OCI-LY1 (cell line): ENCODE measurements around the gene PTPRD.

Experiments
- H2AFZ ChIP-seq: fragments of 200-600 bp; sonication (generic), shearing (Covaris generic); 2 replicates; pipeline ENCODE4 v1.6.0; 2014; ENCODE audit warnings: antibody characterized with exemption, mild to moderate bottlenecking, low read length
- H3F3A ChIP-seq: fragments of 200-600 bp; sonication (generic), shearing (Covaris generic); 2 replicates; pipeline ENCODE4 v1.6.0; 2014; ENCODE audit warnings: mild to moderate bottlenecking, antibody characterized with exemption, low read length, moderate library complexity; ENCODE audit not compliant: insufficient read depth
- H3K27ac ChIP-seq: fragments of 200-600 bp; sonication (generic); 2 replicates; pipeline ENCODE4 v1.5.1; 2014; ENCODE audit warnings: low read length, mixed run types, mild to moderate bottlenecking, low read depth; ENCODE audit not compliant: poor library complexity, severe bottlenecking
- H3K27me3 ChIP-seq: fragments of 200-600 bp; sonication (generic); 2 replicates; pipeline ENCODE4 v1.6.0; 2014; ENCODE audit warnings: antibody characterized with exemption, mild to moderate bottlenecking, low read length, moderate library complexity; ENCODE audit not compliant: insufficient read depth
- H3K36me3 ChIP-seq: fragments of 200-600 bp; sonication (generic); 2 replicates; pipeline ENCODE4 v1.6.1; 2014; ENCODE audit warnings: mild to moderate bottlenecking, antibody characterized with exemption, low read length, moderate library complexity, mixed read lengths; ENCODE audit not compliant: insufficient read depth
- H3K4me1 ChIP-seq: fragments of 200-600 bp; sonication (generic); 2 replicates; pipeline ENCODE4 v1.5.1; 2014; ENCODE audit warnings: mild to moderate bottlenecking, low read length, moderate library complexity; ENCODE audit not compliant: insufficient read depth, severe bottlenecking
- H3K4me2 ChIP-seq: fragments of 200-600 bp; sonication (generic), shearing (Covaris generic); 2 replicates; pipeline ENCODE4 v1.6.1; 2014; ENCODE audit warnings: low read length
- H3K4me3 ChIP-seq: fragments of 200-600 bp; sonication (generic); 2 replicates; pipeline ENCODE4 v1.5.1; 2014; ENCODE audit warnings: low read length, low read depth, mild to moderate bottlenecking, mixed read lengths; ENCODE audit not compliant: poor library complexity, severe bottlenecking
- H3K79me2 ChIP-seq: fragments of 200-600 bp; shearing (Covaris generic); 2 replicates; pipeline ENCODE4 v1.6.1; 2016; ENCODE audit warnings: mixed run types, low read length, mixed read lengths; ENCODE audit not compliant: insufficient read depth
- H3K9ac ChIP-seq: fragments of 200-600 bp; sonication (generic), shearing (Covaris generic); 2 replicates; pipeline ENCODE4 v1.6.1; 2014; ENCODE audit warnings: mild to moderate bottlenecking, low read length, mixed read lengths
- H3K9me2 ChIP-seq: fragments of 200-600 bp; sonication (generic), shearing (Covaris generic); 2 replicates; pipeline ENCODE4 v1.6.1; 2014; ENCODE audit warnings: low read depth, mild to moderate bottlenecking, low read length, mixed read lengths
- H3K9me3 ChIP-seq: fragments of 200-600 bp; shearing (Covaris generic); 2 replicates; pipeline ENCODE4 v1.6.1; 2014; ENCODE audit warnings: low read length, mixed read lengths
- H4K20me1 ChIP-seq: fragments of 200-600 bp; sonication (generic), shearing (Covaris generic); 2 replicates; pipeline ENCODE4 v1.6.0; 2016; ENCODE audit warnings: mild to moderate bottlenecking, low read length; ENCODE audit not compliant: insufficient read depth
- EZH2 ChIP-seq: fragments of 200-600 bp; sonication (generic), shearing (Covaris generic); IDR thresholded peaks from 2 replicates; pipeline ENCODE4 v1.8.0; 2017; ENCODE audit warnings: borderline replicate concordance, mixed run types, mild to moderate bottlenecking, antibody characterized with exemption, low read length, moderate library complexity, mixed read lengths
- TF ChIP-seq, protein P1 (sequence below): fragments of 200-600 bp; sonication (generic), shearing (Covaris generic); IDR thresholded peaks from 2 replicates; pipeline ENCODE4 v1.5.1; 2017; ENCODE audit warnings: mild to moderate bottlenecking, antibody characterized with exemption, low read length, moderate library complexity, mixed read lengths

Gene PTPRD

DNA sequence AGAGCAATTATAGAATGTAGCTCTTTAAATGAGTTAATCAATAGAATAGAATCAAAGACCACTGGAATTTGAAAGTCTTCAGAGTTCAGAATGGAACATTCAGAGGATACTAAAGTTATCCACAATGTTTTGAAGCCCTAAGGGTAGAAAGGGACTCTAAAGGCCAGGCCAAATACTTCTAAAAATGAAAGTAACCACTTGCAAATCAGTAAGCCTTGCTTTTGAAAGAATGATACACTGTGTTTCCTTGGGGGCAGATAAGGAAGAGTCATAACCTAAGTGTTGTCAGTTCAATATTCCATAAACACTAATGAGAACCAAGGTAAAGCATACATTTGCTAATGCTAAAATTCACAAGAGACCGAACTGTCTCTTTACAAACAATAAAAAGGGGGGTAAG, 813.5 kb downstream of the PTPRD start:
- Histone ChIP-seq H3K27me3 (no peaks in the 10 kb centered on the region), H3K4me2 (no peak overlapping the region), H4K20me1 (no peaks in the 10 kb centered on the region), H3K79me2 (no peaks in the 10 kb centered on the region), H2AFZ (no peak overlapping the region), H3K9ac (no peak overlapping the region), H3K4me1 (peaks cover 13% of the 10 kb centered on the region), H3K4me3 (no peak overlapping the region), H3K9me3 (no peaks in the 10 kb centered on the region), H3K9me2 (no peaks in the 10 kb centered on the region), H3F3A (no peaks in the 10 kb centered on the region), H3K36me3 (no peaks in the 10 kb centered on the region), H3K27ac (no peak overlapping the region)
- TF ChIP-seq, protein P1, sequence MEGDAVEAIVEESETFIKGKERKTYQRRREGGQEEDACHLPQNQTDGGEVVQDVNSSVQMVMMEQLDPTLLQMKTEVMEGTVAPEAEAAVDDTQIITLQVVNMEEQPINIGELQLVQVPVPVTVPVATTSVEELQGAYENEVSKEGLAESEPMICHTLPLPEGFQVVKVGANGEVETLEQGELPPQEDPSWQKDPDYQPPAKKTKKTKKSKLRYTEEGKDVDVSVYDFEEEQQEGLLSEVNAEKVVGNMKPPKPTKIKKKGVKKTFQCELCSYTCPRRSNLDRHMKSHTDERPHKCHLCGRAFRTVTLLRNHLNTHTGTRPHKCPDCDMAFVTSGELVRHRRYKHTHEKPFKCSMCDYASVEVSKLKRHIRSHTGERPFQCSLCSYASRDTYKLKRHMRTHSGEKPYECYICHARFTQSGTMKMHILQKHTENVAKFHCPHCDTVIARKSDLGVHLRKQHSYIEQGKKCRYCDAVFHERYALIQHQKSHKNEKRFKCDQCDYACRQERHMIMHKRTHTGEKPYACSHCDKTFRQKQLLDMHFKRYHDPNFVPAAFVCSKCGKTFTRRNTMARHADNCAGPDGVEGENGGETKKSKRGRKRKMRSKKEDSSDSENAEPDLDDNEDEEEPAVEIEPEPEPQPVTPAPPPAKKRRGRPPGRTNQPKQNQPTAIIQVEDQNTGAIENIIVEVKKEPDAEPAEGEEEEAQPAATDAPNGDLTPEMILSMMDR: no peak
- TF ChIP-seq EZH2: no peak

DNA sequence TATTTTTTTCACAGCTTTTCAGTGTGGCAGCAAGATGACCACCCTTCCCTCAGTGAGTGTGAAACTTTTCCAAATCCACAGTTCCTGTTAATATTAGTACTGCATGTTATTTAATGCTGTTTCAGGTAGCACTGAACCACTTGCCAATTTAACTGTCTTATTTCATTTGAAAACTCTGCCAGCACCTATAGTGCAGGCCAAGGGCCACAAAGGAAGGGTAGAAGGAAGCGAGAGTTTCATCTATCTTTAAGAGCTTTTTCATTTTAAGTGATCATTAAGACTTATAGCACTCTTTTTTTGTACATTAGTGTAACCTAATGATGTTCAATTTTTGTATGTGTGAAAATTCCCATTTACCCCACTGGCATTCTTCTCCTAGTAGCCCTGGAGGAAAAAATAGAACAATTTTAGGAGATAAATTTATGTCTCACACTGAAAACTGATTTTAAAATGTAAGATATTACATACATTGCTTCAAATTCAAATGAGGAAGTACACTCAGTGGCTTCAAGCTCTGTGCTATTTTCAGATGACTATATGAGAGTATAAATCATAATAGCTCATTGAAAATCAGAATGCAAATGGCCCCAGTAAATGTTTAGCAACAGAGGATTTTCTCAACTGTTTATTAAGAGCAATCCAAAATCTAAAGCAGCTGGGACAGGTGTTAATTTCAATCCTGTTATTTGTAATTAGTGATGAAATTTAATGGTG, 820.5 kb downstream of the PTPRD start:
- H3K9ac ChIP-seq: peak overlapping the region; percentile 44

DNA sequence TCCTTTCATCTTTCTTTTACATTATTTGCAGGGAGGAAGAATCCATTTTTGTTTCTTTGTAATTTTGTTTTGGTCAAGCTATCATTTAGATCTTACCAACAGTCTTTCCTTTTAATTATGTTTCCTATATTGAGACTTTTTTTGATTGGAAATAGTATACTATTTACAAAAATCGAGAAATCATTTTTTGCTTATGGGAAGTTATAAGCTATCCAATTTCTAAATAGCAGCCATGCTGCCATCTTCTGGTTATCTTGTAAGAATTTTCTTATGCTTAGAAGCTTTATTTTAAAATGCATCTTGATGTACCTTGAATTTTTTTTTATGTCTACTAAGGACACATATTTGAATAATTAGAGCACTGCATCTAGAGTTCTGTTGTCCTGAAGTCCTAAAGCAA, 821.2 kb downstream of the PTPRD start:
- Histone ChIP-seq H3K4me2 (peak overlapping the region; percentile 28; the same call in 1 of the 2 replicates), H3K4me1 (peaks cover 56% of the 10 kb centered on the region), H4K20me1 (no peaks in the 10 kb centered on the region), H2AFZ (no peak overlapping the region), H3K27ac (peak overlapping the region; percentile 94), H3K79me2 (no peaks in the 10 kb centered on the region), H3K4me3 (no peak overlapping the region), H3K36me3 (no peaks in the 10 kb centered on the region), H3K9ac (peak overlapping the region; percentile 44), H3K9me2 (no peaks in the 10 kb centered on the region), H3K9me3 (no peaks in the 10 kb centered on the region), H3F3A (no peaks in the 10 kb centered on the region), H3K27me3 (no peaks in the 10 kb centered on the region)
- TF ChIP-seq EZH2: no peak
- TF ChIP-seq, protein P1: peak; percentile 64

More for the DNA sequence above, 820.5 kb downstream of the PTPRD start:
- H3K4me1 ChIP-seq: peaks cover 56% of the 10 kb centered on the region
- H3K9me2 ChIP-seq: no peaks in the 10 kb centered on the region
- H3K27me3 ChIP-seq: no peaks in the 10 kb centered on the region
- H3K4me2 ChIP-seq: peak overlapping the region; percentile 28
- no peaks in the 10 kb centered on the region for H3K36me3 ChIP-seq
- H3K27ac ChIP-seq: peak overlapping the region; percentile 94
- no peaks in the 10 kb centered on the region for H3K9me3 ChIP-seq
- H3K4me3 ChIP-seq: no peak overlapping the region
- no peaks in the 10 kb centered on the region for H4K20me1 ChIP-seq
- H3F3A ChIP-seq: no peaks in the 10 kb centered on the region
- H2AFZ ChIP-seq: peak overlapping the region; percentile 94
- TF ChIP-seq, protein P1: no peak
- no peak for TF ChIP-seq EZH2
- no peaks in the 10 kb centered on the region for H3K79me2 ChIP-seq
